SK-N-SH (cell line): ENCODE data around the gene MYPOP.

Experiments
- CTCF ChIP-seq: fragments of 200-600 bp; sonication (generic); IDR thresholded peaks from 2 replicates; pipeline ENCODE4 v1.6.1; 2017; ENCODE audit warnings: antibody characterized with exemption, mild to moderate bottlenecking, moderate library complexity
- EP300 ChIP-seq, 2 experiments: IDR thresholded peaks; 2 replicates each; pipeline versions ENCODE4 v1.4.0 to v1.6.1; 2012; ENCODE audit warnings: borderline replicate concordance in 1 of 2, low read depth in 1 of 2, low read length in 1 of 2
- EZH2phosphoT487 ChIP-seq: fragments of 200-600 bp; sonication (generic); IDR thresholded peaks from 2 replicates; pipeline ENCODE4 v1.6.1; 2017; ENCODE audit warnings: low read depth, mixed run types, mild to moderate bottlenecking, antibody characterized with exemption, moderate library complexity, borderline replicate concordance
- GATA2 ChIP-seq: sonication (generic); formaldehyde crosslinking; IDR thresholded peaks from 2 replicates; pipeline ENCODE4 v1.5.0; 2020; ENCODE audit warnings: mild to moderate bottlenecking, missing genetic modification reagents
- IRF3 ChIP-seq: fragments of 150-350 bp; IDR thresholded peaks from 2 replicates; pipeline ENCODE4 v1.6.1; 2016; ENCODE audit warnings: mild to moderate bottlenecking, low read depth, low read length
- MAX ChIP-seq: IDR thresholded peaks from 2 replicates; pipeline ENCODE4 v1.4.0; 2012; ENCODE audit warnings: low read depth
- POLR2AphosphoS5 ChIP-seq: IDR thresholded peaks from 2 replicates; pipeline ENCODE4 v1.6.1; 2012; ENCODE audit warnings: low read depth, low read length
- TCF12 ChIP-seq: IDR thresholded peaks from 2 replicates; pipeline ENCODE4 v1.4.0; 2012
- TEAD4 ChIP-seq: IDR thresholded peaks from 2 replicates; pipeline ENCODE4 v1.4.0; 2012; ENCODE audit warnings: mild to moderate bottlenecking, borderline replicate concordance; ENCODE audit not compliant: insufficient read depth
- USF2 ChIP-seq: fragments of 150-350 bp; IDR thresholded peaks from 2 replicates; pipeline ENCODE4 v1.6.1; 2017; ENCODE audit warnings: antibody characterized with exemption, low read length, low read depth, borderline replicate concordance

GRCh38 chr19:45876411-45877197 is 25.8 kb downstream of the MYPOP start:
- TF ChIP-seq CTCF (no peak), USF2 (no peak), TCF12 (no peak), GATA2 (no peak), IRF3 (no peak), EZH2phosphoT487 (no peak), TEAD4 (no peak), MAX (no peak), POLR2AphosphoS5 (no peak), EP300 (IDR thresholded peaks at IDR 0.05; ENCODE audit: borderline replicate concordance in 1 of 2, low read depth in 1 of 2, low read length in 1 of 2) (no peak)
